Upper lobe of left lung (tissue), 4 donors: Measurements from ENCODE around the gene SYNPO2.

Experiments
- CTCF ChIP-seq, 6 experiments: fragments of 450-650 bp in 4 of 6; fragments of 200-600 bp in 2 of 6; sonication (generic) in 2 of 6; IDR thresholded peaks; one replicate each; pipeline ENCODE4 v1.5.1; 2016 to 2019; ENCODE audit warnings: antibody characterized with exemption in 6 of 6
- EP300 ChIP-seq, 4 donors: sonication (generic); formaldehyde crosslinking; IDR thresholded peaks; one replicate each; pipeline ENCODE4 v1.5.1; 2017; ENCODE audit warnings: antibody characterized with exemption in 4 of 4, control low read depth in 2 of 4
- POLR2A ChIP-seq, 4 donors: fragments of 450-650 bp; IDR thresholded peaks; one replicate each; pipeline ENCODE4 v1.5.1; 2016 to 2017; ENCODE audit warnings: antibody characterized with exemption in 4 of 4, mild to moderate bottlenecking in 2 of 4

GRCh38 chr4:118936406-118936805, 47.8 kb downstream of the SYNPO2 start:
- TF ChIP-seq POLR2A (IDR thresholded peaks at IDR 0.05) (no peak), CTCF (IDR thresholded peaks at IDR 0.05) (no peak), EP300 (IDR thresholded peaks at IDR 0.05) (no peak)
